Progenitor cell of endocrine pancreas (in vitro differentiated cells): Measurements from ENCODE around the gene STIMATE. TPM values are rescaled to one million over a fixed set of nuclear protein-coding genes. Genes with fewer than 3 reads are reported as not detected.

Experiments
- DNase-seq: peaks from one replicate; pipeline ENCODE4 v3.0.0; 2021; ENCODE audit warnings: low spot score; ENCODE audit not compliant: unreplicated experiment
- H3K27ac Mint-ChIP-seq: 2 replicates; pipeline ENCODE4 v1.8.0; 2021; ENCODE audit warnings: mild to moderate bottlenecking, moderate library complexity, mixed read lengths
- H3K27me3 Mint-ChIP-seq: 2 replicates; pipeline ENCODE4 v1.8.0; 2021; ENCODE audit warnings: mixed read lengths
- H3K36me3 Mint-ChIP-seq: 2 replicates; pipeline ENCODE4 v1.8.0; 2022; ENCODE audit warnings: mixed read lengths; ENCODE audit not compliant: insufficient read depth
- H3K4me1 Mint-ChIP-seq: 2 replicates; pipeline ENCODE4 v1.8.0; 2021; ENCODE audit warnings: low read depth, mixed read lengths
- H3K4me3 Mint-ChIP-seq: 2 replicates; pipeline ENCODE4 v1.8.0; 2021; ENCODE audit warnings: low read depth, mild to moderate bottlenecking, moderate library complexity, mixed read lengths
- H3K9me3 Mint-ChIP-seq: 2 replicates; pipeline ENCODE4 v1.8.0; 2021; ENCODE audit warnings: low read depth, mixed read lengths
- total RNA-seq: library from RNA; stranded (reverse); gene quantifications from 2 replicates; pipeline ENCODE4 v1.2.1, GENCODE V29; 2021
- TF ChIP-seq, protein P1 (sequence below): fragments of 200-600 bp; sonication (generic); IDR thresholded peaks from one replicate; pipeline ENCODE4 v1.5.0; 2021; ENCODE audit warnings: antibody characterized with exemption, mild to moderate bottlenecking; ENCODE audit not compliant: unreplicated experiment

STIMATE gene
- total RNA-seq, 1 donor from 2014 or later, result 17.4 TPM

GRCh38 chr3:52930748-52931147 lies 33.4 kb upstream of the STIMATE start:
- Mint-ChIP-seq H3K9me3 (no peaks in the 10 kb centered on the region), H3K4me1 (peaks cover 3% of the 10 kb centered on the region), H3K27me3 (no peaks in the 10 kb centered on the region), H3K27ac (no peak overlapping the region), H3K36me3 (peaks cover 15% of the 10 kb centered on the region), H3K4me3 (no peak overlapping the region)
- DNase-seq, result no peak
- TF ChIP-seq, protein P1, sequence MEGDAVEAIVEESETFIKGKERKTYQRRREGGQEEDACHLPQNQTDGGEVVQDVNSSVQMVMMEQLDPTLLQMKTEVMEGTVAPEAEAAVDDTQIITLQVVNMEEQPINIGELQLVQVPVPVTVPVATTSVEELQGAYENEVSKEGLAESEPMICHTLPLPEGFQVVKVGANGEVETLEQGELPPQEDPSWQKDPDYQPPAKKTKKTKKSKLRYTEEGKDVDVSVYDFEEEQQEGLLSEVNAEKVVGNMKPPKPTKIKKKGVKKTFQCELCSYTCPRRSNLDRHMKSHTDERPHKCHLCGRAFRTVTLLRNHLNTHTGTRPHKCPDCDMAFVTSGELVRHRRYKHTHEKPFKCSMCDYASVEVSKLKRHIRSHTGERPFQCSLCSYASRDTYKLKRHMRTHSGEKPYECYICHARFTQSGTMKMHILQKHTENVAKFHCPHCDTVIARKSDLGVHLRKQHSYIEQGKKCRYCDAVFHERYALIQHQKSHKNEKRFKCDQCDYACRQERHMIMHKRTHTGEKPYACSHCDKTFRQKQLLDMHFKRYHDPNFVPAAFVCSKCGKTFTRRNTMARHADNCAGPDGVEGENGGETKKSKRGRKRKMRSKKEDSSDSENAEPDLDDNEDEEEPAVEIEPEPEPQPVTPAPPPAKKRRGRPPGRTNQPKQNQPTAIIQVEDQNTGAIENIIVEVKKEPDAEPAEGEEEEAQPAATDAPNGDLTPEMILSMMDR, result no peak

- no peak overlapping the region for H3K27ac Mint-ChIP-seq
- peaks cover 3% of the 10 kb centered on the region for H3K4me1 Mint-ChIP-seq
- no peak for DNase-seq
- peaks cover 18% of the 10 kb centered on the region for H3K36me3 Mint-ChIP-seq
- no peaks in the 10 kb centered on the region for H3K9me3 Mint-ChIP-seq
- no peak overlapping the region for H3K4me3 Mint-ChIP-seq
- TF ChIP-seq, protein P1, result no peak
- no peaks in the 10 kb centered on the region for H3K27me3 Mint-ChIP-seq
These were observed 29.2 kb upstream of the STIMATE start for GRCh38 chr3:52926554-52926953.

GRCh38 chr3:52925405-52926313 lies 28.3 kb upstream of the STIMATE start:
- Mint-ChIP-seq H3K27me3 (no peaks in the 10 kb centered on the region), H3K9me3 (no peaks in the 10 kb centered on the region), H3K4me3 (no peak overlapping the region), H3K4me1 (peaks cover 3% of the 10 kb centered on the region), H3K36me3 (peaks cover 18% of the 10 kb centered on the region), H3K27ac (no peak overlapping the region)
- TF ChIP-seq, protein P1, result no peak
- DNase-seq, result no peak

- DNase-seq, result no peak
- Mint-ChIP-seq H3K27me3 (no peaks in the 10 kb centered on the region), H3K36me3 (peaks cover 17% of the 10 kb centered on the region), H3K4me1 (no peaks in the 10 kb centered on the region), H3K27ac (peak overlapping the region; percentile 78), H3K9me3 (no peaks in the 10 kb centered on the region), H3K4me3 (no peak overlapping the region)
- TF ChIP-seq, protein P1, result no peak
These were observed 26.6 kb upstream of the STIMATE start for GRCh38 chr3:52923963-52924362.

DNA sequence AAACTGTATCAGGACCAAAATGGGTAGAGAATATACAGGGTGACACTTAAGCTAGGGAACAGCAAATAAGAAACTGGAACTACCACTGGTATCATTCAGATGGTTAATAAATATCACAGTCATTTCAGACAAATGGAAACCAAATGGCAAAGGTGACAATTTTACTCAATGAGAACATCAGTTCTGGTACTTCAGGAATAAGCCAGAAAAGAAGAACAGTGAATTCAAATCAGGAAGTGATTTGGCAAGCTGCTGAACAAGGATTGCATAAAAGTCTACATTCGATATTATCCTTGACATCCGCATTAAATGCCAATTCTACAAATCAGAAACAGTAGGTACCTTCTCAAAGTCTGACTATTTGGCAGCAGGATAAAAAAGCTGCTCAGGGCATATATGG lies 23.5 kb upstream of the STIMATE start:
- H3K27ac Mint-ChIP-seq, result no peak overlapping the region
- H3K36me3 Mint-ChIP-seq, result peaks cover 16% of the 10 kb centered on the region
- no peaks in the 10 kb centered on the region for H3K27me3 Mint-ChIP-seq
- H3K4me1 Mint-ChIP-seq, result no peaks in the 10 kb centered on the region
- TF ChIP-seq, protein P1, result no peak
- no peaks in the 10 kb centered on the region for H3K9me3 Mint-ChIP-seq
- no peak for DNase-seq
- no peak overlapping the region for H3K4me3 Mint-ChIP-seq
